SW 1271 (cell line): ENCODE results near the gene SORBS1.

Experiments
- DNase-seq, 2 experiments: peaks; one replicate each; lab custom pipeline; 2025; lab: John Stamatoyannopoulos, UW

The SORBS1 gene

DNA sequence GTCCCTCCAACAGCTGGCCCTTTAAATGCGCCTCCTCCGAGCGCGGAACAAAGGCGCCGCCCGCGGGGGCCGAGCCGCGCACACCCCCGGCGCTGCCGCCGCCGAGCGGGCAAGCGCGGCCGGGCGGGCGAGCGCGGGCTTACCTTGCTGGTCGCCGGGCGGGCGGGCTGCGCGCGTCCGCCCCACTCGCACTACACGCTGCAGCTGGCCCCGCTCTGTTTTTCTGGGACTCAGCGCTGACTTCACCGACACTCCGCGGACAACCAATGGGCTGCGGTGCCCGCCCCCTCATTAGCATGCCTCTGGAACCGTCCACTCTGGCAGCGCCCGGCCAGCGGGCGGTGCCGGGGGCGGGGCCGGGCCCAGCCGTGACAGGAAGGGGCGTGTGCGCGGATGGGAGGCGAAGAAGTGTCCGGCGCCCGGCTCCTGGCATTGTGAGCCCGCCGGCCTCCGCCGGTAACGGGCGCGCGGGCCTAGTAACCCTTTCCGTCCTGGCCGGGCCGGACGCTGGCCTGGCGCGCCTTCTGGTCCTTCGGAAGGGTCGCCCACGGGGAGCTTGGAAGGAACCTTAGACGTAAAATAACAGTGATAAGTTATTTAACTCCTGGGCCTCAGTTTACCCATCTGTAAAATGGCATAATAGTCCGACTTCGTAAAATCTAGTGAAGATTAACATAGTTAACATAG is at the start of gene SORBS1:
TSS of gene SORBS1 (minus strand) at position 195 of the 687 bp plus-strand sequence. CDS start 120,236 bp downstream, outside the sequence.
- DNase-seq: peak; percentile 53 to 87

- no peak for DNase-seq
Measured at GRCh38 chr10:95610727-95611126, 49.6 kb upstream of the SORBS1 start.

GRCh38 chr10:95606922-95607321 is 45.8 kb upstream of the SORBS1 start:
- no peak for DNase-seq

DNA sequence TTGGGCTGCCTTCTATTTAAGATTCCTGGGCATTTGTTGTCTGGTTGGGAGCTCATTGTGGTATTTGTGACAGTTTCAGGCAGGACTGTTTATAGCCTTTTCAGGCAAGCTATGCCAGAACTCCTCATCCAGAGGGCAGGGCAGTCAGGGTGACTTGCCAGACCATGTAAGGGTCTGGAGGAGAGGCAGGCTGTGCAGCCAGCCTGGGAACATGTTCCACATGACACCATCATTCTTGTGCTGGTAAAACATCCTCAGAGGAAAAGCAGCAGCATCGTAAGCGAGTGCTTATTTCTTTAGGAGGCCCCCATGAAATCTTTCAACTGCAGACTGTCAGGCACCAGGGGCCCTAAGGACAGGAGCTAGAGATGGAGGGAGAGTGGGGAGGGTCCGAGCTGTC is 44.0 kb upstream of the SORBS1 start:
- DNase-seq: no peak

DNA sequence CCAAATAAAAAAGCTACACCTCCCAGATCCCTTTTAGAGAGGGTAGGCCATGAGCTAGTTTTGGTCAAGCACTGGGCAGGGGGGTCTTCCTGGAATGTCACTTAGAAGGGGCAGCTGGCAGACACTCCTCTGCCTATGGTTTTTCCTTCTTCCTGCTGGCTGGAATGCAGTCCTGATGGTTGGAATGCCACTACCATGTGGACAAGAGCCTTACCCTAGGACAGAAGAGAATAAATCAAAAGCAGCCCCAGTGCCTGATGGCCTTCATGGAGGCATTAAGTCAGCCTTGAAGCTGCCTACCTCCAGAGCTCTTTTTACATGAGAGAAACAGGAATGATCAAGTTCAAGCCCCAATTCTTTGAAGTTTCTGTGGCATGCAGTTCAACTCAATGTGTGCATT is 43.5 kb upstream of the SORBS1 start:
- DNase-seq: no peak

- no peak for DNase-seq
Measured at GRCh38 chr10:95602382-95602781, 41.2 kb upstream of the SORBS1 start.

DNA sequence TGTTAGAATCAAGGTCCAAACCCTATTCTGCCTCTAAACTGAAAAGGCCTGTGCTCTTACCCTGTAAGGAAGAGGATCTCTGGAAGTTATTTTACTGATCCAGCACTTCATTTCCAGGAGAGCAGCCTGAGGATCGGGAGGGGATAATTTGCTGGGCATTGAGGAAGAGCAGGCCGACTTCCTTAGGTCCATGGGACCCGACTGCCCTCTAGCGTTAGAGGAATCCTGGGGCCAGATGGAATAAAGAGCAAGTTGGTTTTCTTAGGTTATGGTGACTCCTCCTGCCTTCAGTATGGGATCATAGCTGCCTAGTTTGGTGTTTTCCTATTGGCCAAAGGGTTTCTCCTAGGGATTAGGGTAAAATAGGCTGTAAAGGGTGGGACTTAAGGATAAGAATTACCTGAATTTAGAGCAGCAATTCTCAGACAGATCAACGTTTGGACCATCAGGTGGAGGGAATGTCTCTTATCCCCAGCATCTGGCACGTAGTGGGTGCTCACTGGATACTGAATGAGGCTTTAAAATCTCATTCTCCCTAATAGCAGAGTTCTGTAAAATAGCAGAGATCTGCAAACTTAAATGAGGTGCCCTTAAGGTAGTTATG is 40.0 kb upstream of the SORBS1 start:
- peak; percentile 32 to 70 for DNase-seq

GRCh38 chr10:95600158-95600557 is 39.0 kb upstream of the SORBS1 start:
- no peak for DNase-seq

DNA sequence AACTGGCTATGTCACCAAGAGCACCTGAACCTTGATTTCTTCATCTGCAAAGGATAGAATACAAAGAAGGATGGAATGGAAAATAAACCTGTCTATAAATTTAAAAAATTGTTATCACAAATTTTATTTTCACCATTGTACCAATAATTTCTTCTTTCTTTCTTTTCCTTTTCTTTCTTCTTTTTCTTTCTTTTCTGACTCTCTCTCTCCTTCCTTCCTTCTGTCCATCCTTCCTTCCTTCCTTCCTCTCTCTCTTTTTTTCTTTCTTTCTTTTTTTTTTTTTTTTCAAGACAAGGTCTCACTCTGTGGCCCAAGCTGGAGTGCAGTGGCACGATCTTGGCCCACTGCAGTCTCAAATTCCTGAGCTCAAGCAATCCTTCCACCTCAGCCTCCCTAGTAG is 36.6 kb upstream of the SORBS1 start:
- DNase-seq: no peak

GRCh38 chr10:95588025-95588424 is 26.9 kb upstream of the SORBS1 start:
- no peak for DNase-seq

DNA sequence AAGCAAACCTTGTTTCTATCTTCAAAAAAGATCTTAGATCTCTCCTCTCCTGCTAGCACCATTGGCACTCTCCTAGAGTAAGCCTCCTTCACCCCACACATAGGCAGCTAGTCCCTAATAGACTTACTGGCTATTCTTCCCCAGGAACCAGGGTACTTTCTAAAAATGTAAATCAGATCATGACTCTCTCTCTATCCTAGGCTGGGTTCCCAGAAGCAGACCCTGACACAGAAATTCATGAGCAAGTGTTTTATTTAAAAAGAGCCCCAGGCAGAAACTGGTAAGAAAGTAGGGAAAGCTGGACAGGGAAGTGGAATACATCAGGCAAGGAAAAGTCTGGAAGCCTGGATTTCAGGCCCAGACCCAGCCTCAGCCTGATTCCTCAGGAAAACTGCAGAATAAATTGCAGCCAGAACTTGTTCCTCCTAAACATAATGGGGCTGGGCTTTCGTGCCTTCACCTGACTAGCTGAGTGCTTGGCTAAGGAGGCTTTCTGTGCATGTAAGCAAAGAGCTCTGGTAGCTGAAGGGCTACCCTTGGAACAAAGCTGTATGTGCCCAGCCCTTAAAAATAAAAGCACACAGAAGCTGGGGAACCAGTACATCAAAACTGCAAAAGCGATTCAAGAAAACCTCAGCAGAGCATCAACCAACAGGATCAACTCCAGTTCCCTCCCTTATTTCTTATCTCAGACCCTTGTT is 18.8 kb upstream of the SORBS1 start:
- no peak for DNase-seq

GRCh38 chr10:95579292-95579691 is 18.1 kb upstream of the SORBS1 start:
- no peak for DNase-seq

- no peak for DNase-seq
Measured at GRCh38 chr10:95578619-95579018, 17.4 kb upstream of the SORBS1 start.

DNA sequence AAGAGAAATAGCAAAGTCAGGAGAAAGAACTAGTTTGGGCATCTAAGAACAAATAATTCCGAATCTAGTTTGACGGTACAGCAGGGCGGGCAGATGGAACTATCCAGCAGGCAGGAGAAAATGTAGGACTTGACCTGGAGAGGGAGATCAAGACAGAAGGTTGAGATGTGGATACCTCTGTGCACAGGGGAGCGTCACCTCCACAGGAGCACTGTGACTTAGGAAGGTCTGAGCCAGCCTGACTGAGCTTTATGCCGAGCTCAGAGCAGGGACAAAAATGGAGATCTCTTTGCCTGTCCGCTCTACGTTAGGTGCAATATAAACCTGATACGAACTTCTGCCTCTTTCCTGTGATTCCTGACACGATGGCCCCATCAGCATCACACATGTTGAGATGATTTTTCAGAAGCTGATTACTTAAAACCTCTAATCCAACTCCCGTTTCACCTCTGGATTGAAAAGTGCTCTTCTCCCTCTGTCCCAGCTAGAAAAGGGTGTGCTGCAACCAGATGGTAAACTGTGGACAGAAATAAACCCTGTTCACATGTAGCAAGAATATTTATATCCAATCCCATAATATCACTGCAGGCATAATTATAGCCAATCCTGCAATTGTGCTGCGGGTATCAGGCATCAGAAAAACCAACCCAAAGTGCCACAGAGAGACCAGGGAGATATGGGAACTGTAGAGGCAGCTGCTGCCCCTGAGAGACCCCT is 13.6 kb upstream of the SORBS1 start:
- no peak for DNase-seq

- no peak for DNase-seq
Measured at GRCh38 chr10:95573964-95574604, 12.9 kb upstream of the SORBS1 start.

GRCh38 chr10:95573527-95573926 is 12.4 kb upstream of the SORBS1 start:
- no peak for DNase-seq

- no peak for DNase-seq
Measured at GRCh38 chr10:95572131-95572820, 11.1 kb upstream of the SORBS1 start.

- DNase-seq: no peak
Measured at GRCh38 chr10:95571390-95571789, 10.2 kb upstream of the SORBS1 start.

DNA sequence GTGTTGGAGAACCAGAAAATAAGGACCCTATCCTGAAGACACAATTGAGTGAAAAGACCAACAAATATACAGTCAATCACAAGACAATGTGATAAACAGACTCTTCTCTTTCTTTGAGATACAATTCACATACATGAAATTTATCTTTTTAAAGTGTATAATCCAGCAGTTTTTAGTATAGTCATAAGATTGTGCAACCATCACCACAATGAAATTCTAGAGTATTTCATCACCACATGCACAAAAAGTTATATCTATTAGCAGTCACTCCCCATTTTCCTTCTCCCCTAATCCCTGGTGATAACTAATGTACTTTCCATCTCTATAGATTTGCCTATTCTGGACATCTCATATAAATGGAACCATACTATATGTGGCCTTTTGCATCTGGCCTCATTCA is 8.2 kb upstream of the SORBS1 start:
- no peak for DNase-seq

DNA sequence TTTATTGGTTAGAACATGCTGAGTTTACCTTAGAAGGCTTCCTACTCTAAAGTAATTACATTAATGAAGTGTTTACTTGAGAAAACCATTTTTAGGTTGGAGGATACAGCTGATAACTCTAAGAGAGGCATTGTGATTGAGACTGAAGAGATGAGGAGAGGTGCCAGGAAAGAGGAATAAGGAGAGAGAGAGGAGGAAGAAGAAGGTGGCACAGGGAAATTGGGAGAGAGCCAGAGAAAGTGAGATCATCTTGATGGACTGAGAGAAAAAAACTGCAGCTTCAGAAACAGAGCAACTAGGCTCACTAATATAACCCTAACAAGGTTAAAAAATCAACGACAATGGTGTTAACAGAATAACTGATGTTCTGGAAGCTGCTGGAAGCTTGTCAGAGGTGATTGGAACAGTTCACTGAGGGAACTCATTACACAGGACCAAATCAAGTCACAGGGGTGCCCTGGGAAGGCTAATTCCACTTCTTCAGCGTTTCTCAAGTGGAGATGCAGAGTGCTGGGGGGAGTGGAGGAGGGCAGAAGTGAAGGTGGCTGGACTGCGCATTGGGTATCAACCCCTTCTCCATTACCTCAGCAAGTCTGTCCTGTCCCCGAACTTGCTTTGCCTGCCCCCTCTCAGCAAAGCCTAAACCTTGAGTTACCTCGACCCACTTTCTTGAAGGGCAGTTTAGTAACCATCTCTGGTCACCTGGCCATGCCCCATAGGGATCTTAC is 6.9 kb upstream of the SORBS1 start:
- DNase-seq: no peak

GRCh38 chr10:95566136-95566535 is 5.0 kb upstream of the SORBS1 start:
- DNase-seq: no peak
